HG03378 (cell line): ENCODE data around the gene ANKRD33.

ENCODE experiments used
- ATAC-seq: cut with Tn5 transposase; IDR thresholded peaks from one replicate; pipeline ENCODE4 v1.9.1; 2021; ENCODE audit warnings: mild to moderate bottlenecking, moderate library complexity; ENCODE audit not compliant: unreplicated experiment

ANKRD33 gene

GRCh38 chr12:51855586-51856428 lies 32.1 kb upstream of the ANKRD33 start:
- no peak for ATAC-seq

- no peak for ATAC-seq
Measured at GRCh38 chr12:51860986-51861385, 26.9 kb upstream of the ANKRD33 start.

GRCh38 chr12:51862947-51863346 lies 25.0 kb upstream of the ANKRD33 start:
- ATAC-seq: no peak

- ATAC-seq: no peak
Measured at GRCh38 chr12:51863363-51863932, 24.5 kb upstream of the ANKRD33 start.

- no peak for ATAC-seq
Measured at GRCh38 chr12:51863933-51864832, 23.7 kb upstream of the ANKRD33 start.

- no peak for ATAC-seq
Measured at GRCh38 chr12:51864833-51865670, 22.9 kb upstream of the ANKRD33 start.

- no peak for ATAC-seq
Measured at GRCh38 chr12:51865757-51866270, 22.1 kb upstream of the ANKRD33 start.

- ATAC-seq: no peak
Measured at GRCh38 chr12:51866324-51866723, 21.6 kb upstream of the ANKRD33 start.

- ATAC-seq: no peak
Measured at GRCh38 chr12:51866762-51867161, 21.1 kb upstream of the ANKRD33 start.

GRCh38 chr12:51867371-51867770 lies 20.5 kb upstream of the ANKRD33 start:
- ATAC-seq: no peak

- no peak for ATAC-seq
Measured at GRCh38 chr12:51867796-51868428, 20.0 kb upstream of the ANKRD33 start.

- no peak for ATAC-seq
Measured at GRCh38 chr12:51868821-51869495, 18.9 kb upstream of the ANKRD33 start.

- no peak for ATAC-seq
Measured at GRCh38 chr12:51869496-51869865, 18.4 kb upstream of the ANKRD33 start.

- no peak for ATAC-seq
Measured at GRCh38 chr12:51869931-51870330, 18.0 kb upstream of the ANKRD33 start.

GRCh38 chr12:51870504-51870903 lies 17.4 kb upstream of the ANKRD33 start:
- no peak for ATAC-seq

GRCh38 chr12:51871126-51871525 lies 16.8 kb upstream of the ANKRD33 start:
- ATAC-seq: no peak

GRCh38 chr12:51871918-51872688 lies 15.8 kb upstream of the ANKRD33 start:
- ATAC-seq: no peak

- no peak for ATAC-seq
Measured at GRCh38 chr12:51872689-51872981, 15.3 kb upstream of the ANKRD33 start.
